ENCODE measurements around the gene PLXNA3.
A peak's percentile ranks its signal among the peaks of the same experiment; 100 is the strongest.

The PLXNA3 gene

DNA sequence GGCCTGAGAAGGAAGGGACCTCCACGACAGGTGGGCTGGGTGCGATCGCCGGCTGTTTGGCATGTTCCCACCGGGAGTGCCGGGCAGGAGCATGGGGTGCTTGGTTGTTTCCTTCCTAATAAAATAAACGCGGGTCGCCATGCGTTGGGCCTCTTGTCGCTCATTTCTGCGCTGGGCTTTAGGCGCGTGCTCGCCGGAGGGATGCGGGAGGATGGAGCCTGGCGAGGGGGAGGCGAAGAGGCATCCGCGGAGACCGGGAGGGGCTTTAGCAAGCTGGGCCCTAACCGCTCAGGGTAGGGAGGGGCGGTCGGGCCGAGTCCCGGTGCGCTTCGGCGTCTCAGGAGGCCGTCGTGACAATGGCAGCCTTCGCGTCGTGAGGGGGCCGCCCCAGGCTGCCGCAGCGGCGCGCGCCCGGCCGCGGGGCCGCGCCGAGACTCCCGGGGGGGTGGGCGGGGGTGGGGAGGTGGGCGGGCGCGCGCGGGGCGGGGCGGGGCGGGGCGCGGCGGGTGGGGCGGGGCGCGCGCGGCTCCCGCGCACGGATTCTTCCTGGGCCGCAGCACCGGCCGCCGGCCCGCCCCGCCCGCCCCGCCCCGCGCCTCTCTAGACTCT lies 21.6 kb upstream of the PLXNA3 start:
- peak; percentile 61 to 73 for DNase-seq

DNA sequence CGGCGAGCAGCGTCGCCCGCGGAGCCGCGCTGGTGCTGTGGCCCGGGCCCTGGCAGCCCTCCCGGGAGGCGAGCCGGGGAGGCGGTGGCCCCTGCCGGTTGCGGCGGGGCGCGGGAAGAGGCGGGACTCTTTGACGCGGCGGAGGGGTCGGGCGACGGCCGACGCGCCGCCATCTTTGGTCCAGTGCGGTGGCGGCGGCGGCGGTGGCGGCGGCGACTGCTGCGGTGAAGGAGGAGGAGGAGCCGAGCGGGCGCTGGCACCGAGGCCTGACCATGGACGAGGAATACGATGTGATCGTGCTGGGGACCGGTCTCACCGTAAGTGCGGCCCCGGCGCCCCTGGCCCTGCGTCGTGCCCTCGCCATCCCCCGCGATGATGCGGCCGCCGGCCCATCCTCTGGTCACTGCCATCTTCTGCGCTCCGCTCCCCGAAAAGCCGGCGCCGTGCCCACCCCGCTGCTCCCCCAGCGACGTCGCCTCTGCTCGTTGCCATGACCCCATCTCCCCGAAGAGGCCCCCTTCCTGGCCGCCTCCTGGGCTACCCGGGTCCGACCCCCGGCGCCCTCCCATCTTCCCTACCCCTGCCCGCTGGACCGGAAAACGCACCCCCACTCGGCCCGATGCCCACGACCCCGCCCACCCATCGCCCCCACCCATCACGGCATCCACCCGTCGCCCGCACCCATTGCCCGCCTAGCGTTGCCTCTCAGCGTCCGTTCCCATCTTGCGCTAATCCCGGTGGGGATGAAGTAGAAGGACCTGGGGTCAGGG lies 20.9 kb upstream of the PLXNA3 start, which contains the start of gene GDI1:
TSS of gene GDI1 (plus strand) at position 172 of the 770 bp plus-strand sequence. CDS start at position 273, 101 bp downstream.
- DNase-seq = peak; percentile 61 to 71

DNA sequence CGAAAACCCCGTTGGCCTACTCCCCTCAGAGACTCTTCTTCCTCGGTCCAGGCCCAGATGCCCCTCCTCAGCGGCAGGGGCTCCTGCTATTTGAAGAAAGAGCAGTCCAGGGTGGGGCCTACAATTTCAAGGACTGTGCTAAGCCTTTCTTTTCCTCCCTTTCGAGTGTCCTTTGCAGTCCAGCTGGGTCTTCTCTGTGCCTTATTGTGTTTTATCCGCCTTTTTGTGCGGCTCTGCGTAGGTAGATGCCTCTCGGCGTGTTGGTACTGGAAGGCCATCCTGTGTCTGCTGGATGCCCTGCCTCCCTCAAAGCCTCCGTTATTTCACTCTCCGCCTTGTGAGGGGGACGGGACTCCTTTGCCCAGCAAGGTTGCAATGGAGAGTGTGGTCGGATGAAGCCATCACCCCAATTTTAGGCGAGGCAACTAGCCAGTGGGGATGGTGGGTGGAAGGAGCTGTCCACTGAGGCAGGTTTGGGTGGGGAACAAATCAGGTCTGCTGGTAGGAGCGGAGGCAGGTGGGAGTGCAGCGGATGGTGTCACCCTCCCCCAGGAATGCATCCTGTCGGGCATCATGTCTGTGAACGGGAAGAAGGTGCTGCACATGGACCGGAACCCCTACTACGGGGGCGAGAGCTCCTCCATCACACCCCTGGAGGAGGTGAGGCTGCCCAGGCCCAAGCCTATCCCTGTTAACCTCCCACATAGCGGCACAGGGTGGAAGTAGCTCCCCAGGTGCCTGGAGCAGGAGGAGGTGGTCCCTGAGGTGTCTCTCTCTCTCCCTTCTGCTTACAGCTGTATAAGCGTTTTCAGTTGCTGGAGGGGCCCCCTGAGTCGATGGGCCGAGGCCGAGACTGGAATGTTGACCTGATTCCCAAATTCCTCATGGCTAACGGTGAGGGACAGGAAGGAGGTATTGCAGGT lies 19.8 kb upstream of the PLXNA3 start:
- DNase-seq = no peak

DNA sequence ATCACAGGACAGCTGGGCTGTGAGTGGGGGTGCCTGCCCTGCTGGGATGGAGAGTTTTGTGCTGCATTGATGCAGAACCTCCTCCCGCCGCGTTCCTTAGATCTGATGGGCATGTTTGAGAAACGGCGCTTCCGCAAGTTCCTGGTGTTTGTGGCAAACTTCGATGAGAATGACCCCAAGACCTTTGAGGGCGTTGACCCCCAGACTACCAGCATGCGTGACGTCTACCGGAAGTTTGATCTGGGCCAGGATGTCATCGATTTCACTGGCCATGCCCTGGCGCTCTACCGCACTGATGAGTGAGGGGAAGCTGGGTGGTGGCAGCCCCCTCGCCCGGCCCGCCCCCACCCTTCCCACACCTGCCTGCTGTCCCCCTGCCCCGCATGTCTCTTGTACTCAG lies 18.2 kb upstream of the PLXNA3 start:
- no peak for DNase-seq

DNA sequence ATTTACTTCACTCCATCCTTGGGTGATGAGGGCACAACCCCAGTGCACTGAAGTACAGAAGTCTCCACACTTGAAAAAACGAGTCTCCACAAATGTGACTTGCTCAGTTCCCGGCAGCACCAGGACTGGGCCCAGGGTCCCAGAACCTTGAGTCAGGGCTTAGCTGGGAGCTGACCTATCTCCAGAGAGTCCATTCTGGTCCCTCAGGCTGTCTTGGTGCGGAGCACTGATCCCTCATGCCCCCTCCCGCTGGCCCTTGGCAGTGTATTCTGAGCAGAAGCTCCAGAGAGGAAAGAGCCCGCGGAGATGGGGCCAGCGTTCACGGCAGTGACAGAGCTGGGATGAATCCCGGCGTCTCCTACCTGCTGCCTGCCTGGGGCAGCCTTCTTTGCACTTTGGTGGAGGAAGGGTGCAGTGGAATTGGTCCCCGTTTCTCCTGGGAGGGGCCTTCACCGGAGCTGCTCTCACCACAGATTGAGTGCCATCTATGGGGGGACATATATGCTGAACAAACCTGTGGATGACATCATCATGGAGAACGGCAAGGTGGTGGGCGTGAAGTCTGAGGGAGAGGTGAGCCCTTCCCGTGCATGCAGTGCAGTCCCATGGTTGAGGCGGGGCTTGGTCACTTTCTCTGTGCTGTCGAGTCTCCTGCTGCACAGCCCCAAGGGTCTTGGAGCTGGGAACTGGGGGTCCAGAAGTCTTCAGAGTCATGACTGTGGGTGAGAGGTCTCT lies 17.3 kb upstream of the PLXNA3 start:
- no peak for DNase-seq

DNA sequence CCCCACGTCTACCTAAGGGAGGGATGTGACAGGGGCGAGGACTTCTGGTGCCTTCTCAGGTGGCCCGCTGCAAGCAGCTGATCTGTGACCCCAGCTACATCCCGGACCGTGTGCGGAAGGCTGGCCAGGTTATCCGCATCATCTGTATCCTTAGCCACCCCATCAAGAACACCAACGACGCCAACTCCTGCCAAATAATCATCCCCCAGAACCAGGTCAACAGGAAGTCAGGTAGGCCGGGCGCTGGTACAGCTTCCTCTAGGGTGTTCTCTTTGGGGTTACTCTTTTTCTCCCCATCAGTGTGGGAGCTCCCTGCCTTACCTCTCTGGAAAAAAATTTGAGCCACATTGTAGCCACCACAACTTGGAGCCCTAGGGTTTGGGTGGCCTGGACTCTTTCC lies 16.5 kb upstream of the PLXNA3 start:
- DNase-seq = no peak

DNA sequence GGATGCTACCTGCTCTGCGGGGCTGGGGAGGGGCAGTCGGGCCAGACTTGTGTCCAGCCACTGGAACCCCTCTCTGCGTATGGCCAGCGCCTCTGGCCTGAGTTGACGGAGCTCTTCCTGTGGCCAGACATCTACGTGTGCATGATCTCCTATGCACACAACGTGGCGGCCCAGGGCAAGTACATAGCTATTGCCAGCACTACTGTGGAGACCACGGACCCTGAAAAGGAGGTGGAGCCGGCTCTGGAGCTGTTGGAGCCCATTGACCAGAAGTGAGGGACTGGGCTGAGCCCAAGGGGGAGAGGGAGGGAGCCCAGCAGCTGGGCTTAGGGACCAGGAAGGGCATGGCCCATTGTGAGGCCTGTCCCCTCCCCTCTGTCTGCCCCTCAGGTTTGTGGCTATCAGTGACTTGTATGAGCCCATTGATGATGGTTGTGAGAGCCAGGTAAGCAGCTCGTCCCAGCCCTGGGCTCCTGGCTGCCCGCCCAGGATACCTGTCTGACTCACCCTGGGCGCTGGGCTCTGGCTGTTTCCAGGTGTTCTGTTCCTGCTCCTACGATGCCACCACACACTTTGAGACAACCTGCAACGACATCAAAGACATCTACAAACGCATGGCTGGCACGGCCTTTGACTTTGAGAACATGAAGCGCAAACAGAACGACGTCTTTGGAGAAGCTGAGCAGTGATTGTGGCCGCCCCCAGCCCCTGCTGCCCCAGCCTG lies 15.9 kb upstream of the PLXNA3 start:
- no peak for DNase-seq

DNA sequence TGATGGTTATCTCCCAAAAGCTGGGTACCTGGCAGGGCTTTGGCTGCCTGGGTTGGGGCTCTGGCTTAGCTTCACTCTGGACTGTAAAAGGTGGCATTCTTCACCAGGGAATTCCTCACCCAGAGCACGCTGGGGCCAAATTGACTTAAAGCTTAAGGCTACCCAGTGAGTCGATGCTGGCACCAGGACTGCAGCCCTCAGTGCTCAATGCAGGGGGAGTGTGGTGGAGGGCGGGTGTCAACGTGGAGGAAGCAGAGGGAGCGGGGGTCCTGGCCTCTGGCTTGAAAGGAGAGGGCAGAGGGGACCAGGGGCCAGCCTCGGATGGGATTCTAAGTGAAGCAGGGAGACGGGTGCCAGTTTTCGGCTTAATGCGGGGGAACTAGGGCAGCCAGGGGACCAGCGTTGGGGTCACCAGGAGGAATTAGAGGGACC lies 14.6 kb upstream of the PLXNA3 start:
- no peak for DNase-seq

DNA sequence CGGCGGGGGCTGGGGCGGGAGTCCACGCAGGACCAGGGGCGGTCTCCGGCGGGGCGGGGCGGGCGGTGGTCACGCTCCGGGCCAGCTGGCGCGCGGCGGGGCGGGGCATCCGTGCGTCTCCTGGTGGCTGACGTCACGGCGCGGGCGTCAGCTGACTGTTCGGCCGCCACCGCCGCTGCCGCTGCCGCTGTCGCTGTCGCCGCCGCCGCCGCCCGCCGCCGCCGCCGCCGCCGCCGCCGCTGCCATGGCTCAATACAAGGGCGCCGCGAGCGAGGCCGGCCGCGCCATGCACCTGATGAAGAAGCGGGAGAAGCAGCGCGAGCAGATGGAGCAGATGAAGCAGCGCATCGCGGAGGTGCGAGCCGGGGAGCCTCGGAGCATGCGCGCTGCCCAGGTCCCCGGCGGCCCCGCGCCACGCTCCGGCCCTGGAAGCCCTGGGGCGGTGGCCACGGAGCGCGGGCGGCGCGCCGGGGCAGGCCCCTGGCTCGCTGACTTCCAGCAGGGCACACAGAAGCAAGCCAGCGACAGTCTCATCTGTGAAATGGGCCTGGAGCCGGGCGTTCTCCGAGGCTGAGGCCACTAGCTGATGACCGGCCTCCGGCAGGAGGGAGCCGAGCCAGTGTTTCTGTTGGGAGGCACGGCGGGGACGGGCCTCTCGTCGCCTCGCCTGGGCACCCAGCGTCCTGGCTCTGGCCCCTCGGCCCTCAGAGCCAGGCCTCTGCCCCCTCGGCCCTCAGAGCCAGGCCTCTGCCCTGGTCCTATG lies 13.9 kb upstream of the PLXNA3 start, which contains the start of gene FAM50A:
TSS of gene FAM50A (plus strand) at position 150 of the 763 bp plus-strand sequence. CDS start at position 245, 95 bp downstream.
- DNase-seq = peak; percentile 74 to 79

DNA sequence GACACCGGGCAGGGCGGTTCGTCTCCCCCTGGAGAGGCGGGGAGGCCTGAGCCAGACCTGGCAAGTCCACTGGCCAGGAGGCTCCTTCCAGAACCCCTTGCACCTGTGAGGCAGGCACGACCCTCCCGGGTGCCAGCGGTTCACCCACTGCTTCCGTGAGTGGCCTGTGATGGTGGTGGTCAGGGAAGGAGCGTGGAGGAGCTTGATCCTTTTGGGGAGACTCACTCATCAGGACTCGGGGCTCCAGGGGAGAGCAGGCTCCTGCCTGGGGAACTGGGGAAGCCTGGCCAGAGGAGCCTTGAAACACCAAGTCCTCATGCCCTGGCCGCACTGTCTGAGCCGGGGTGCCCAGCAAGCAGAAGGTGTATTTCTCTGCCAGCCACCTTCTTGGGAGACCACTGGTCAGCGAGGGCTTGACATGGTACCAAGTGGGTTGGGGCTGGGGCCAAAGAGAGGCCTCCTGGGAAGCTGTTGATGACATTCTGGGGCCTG lies 13.3 kb upstream of the PLXNA3 start:
- no peak for DNase-seq

DNA sequence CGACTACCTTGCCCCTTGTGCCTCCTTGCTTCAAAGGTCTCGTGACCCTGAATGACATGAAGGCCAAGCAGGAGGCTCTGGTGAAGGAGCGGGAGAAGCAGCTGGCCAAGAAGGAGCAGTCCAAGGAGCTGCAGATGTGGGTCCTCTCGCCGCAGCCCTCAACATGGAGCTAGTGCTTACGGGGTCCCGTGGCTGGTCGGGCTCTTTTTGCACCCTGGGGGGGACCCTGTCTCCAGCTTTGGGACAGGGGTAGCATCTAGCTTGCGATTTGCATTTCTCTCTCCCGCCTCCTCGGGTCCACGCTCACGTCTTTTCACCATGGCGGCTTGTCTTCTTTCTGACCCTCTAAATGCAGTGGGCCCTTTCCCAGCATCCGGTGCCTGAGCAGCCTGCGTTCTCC lies 12.3 kb upstream of the PLXNA3 start:
- no peak for DNase-seq

DNA sequence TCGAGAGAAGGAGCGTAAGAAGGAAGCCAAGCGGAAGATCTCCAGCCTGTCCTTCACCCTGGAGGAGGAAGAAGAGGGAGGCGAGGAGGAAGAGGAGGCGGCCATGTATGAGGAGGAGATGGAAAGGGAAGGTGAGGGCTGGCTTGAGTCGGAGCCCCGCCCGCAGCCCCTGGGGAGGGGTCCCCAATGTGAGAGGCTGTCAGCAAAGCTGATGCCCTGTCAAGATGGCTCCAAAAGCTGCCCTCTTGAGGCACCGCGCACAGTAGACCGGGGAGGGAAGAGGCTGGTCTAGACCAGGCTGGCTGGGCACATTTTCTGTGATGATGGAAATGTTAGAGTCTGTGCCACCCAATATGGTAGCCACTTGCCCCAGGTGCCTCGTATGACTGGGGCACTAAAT lies 11.7 kb upstream of the PLXNA3 start:
- no peak for DNase-seq

DNA sequence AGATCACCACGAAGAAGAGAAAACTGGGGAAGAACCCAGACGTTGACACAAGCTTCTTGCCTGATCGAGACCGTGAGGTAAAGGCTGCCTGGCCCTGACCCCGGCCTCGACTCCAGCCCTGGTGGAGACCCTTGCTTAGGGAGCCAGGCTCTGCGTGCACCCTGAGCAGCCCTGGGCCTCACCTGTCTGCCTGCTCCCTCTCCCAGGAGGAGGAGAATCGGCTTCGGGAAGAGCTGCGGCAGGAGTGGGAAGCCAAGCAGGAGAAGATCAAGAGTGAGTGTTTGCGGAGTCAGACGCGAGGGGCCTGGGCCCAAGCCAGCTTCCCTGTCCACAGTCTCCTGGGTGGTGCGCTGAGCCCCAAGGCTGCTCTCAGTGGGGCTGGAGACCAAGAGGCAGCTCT lies 9.6 kb upstream of the PLXNA3 start:
- DNase-seq = no peak

DNA sequence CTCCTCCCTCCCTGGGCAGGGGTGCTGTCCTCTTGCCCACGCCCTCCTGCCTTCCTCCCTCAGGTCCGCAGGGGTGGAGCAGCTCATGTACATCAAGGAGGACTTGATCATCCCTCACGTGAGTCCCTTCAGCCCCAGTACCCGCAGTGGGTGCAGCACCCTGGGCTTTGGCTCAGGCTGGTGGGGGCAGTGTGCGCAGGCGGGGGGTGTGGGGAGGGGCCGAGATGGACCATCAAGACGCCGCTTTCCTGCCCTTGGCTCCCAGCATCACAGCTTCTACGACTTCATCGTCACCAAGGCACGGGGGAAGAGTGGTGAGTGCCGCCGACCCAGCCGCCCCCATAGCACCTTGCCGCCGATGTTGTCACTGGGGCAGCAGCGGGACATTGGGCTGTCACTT lies 8.5 kb upstream of the PLXNA3 start:
- DNase-seq = no peak

DNA sequence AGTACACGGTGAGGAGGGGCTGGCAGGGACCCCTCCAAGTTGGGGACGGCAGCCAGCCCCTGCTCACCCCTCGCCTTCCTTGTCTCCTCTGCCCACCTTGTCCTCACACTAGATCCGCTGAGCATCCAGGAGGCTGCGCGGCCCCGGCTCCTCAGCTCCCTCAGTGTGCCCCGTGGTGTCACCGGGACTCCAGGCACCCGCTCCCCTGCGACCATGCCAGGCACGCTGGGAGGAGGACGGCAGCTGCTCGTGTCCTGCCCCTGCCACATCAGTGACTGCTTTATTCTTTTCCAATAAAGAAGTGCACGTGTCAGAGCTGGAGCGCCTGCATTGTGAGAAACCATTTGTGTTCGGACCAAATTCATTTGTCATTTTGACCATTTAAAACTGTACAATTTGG lies 7.8 kb upstream of the PLXNA3 start:
- no peak for DNase-seq

DNA sequence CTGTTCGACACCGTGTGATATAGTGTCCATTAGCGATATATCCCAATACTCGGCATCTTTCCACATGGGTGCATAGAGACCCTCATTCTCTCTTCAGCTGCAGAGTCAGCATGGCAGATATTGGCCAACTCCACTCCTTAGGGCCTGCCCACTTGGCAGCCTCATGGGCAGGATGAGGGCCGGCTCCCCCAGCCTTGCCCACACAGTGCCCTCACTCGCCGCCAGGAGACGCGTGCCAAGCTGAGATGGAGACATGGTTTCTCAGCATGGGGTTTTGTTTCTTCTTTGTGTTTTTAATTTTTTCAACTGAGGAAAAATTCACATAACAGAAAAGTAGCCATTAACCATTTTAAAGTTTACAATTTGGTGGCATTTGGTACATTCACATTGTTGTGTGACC lies 5.3 kb upstream of the PLXNA3 start:
- no peak for DNase-seq

DNA sequence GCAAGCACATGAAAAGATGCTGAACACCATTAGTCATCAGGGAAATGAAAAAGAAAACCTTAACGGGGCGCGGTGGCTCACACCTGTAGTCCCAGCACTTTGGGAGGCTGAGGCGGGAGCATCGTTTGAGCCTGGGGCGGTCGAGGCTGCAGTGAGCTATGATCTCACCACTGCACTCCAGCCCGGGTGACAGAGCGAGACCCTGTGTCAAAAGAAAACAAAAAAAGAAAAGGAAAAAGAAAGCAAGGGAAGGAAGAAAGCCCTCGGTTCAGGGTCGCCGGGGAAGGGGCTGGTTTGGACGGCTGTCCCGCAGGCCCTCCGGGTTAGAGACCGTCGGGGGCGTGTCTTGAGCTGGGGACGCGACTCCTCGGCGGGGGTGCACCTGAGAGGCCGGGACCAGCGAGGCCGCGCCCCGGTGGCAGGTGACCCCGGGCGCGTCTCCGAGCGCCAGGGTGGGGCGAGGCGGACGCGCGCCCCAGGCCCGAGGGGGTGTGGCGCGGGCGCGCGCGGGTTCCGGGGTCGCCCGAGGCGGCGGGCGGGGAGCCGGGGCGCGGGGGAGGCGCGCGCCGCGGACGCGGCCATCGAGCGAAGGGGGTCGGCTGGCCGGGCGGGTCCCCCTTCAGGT lies 478 bp upstream of the PLXNA3 start:
- DNase-seq = peak; percentile 73 to 75

DNA sequence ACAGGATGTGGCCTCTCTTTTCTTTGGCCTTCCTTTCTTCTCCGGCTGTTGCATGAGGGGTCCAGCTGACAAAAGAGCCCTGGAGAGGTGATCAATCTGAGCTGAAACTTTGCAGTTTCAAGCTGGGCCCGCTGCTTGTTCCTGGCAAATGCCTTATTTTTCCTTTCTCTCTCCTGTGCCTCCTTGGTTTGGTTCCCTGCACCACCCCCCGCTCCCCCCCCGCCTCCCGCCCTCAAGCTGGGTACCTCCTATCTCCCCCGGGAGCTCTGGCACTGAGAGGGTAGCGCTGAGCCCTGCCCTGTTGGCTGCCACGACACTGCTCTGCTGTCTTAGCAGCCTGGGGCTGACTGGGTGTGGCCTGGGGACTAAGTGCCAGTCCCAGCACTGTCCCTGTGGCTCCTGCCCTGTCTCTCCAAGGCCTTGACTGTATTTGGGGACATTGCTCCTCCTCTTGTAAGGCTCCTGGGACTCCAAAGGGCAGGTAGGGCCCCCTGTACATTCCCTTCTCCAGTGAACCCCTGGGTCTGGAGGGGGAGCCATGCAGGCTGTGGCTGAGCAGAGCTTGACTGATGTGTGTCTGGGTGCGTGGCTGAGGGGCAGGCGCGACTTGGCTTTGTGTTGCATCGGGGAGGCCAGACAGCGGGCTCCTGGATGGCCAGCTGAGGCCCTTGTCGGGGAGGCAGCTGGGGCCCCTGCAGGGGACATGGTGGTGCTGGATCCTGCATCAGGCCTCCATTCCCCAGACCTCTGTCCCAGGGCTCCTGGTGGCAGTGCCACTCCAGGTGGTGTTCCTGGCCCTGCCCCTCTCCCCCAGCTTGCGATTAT lies 1.1 kb downstream of the PLXNA3 start:
- no peak for DNase-seq

DNA sequence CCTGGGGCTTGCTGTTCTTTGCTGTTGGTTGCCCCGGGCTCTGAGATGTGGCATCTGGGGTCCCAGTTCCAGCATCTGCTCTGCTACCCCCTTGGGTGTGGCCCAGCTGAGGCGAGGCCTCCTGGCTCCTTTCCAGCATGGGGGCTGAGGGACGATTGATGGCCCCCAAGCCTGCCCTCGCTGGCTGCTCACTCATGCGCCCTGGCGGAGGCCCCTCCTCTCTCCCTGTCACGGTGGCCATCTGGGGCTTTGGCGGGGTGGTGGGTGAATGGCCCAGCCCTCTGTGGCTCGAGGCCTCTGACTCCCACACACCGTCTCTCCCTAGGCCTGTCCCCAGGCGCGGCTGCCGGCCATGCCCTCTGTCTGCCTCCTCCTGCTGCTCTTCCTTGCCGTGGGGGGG lies 1.8 kb downstream of the PLXNA3 start:
- no peak for DNase-seq

DNA sequence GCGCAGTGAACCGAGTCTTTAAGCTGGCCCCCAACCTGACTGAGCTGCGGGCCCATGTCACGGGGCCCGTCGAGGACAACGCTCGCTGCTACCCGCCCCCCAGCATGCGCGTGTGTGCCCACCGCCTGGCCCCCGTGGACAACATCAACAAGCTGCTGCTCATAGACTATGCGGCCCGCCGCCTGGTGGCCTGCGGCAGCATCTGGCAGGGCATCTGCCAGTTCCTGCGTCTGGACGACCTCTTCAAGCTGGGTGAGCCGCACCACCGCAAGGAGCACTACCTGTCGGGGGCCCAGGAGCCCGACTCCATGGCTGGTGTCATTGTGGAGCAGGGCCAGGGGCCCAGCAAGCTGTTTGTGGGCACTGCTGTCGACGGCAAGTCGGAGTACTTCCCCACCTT lies 2.2 kb downstream of the PLXNA3 start:
- no peak for DNase-seq
